Cardiac septum (tissue), 1 donor: ENCODE measurements around the gene TTC8. TPM values are rescaled to one million over a fixed set of nuclear protein-coding genes. Genes with fewer than 3 reads are reported as not detected.

ENCODE experiments used
- DNase-seq: peaks from one replicate; pipeline ENCODE4 v3.0.0-alpha.2; 2020; ENCODE audit warnings: low spot score
- intact Hi-C: fragments of 100-400 bp; cut with DNase I; formaldehyde crosslinking; loops from one replicate; pipeline ENCODE4 v1.14.0; 2022
- total RNA-seq: library from RNA; stranded (reverse); fragmentation: NEBNext Ultra II Directional; extraction: Animal tissue kit (Norgen Biotek cat#: 25700); gene quantifications from one replicate; pipeline ENCODE4 v1.2.1, GENCODE V29; 2021
- donor health status: DM: no; HTN: no; CAD: no.

Gene TTC8
- total RNA-seq, 1 donor from 2014 or later: 12.2 TPM

- intact Hi-C loops: no loop called here
Measured at GRCh38 chr14:88821378-88821777, 3.1 kb upstream of the TTC8 start.

GRCh38 chr14:88821888-88822287 lies 2.6 kb upstream of the TTC8 start:
- no peak for DNase-seq
- intact Hi-C loops: no loop called here

More at GRCh38 chr14:88821378-88821777, 3.1 kb upstream of the TTC8 start:
- DNase-seq: no peak

GRCh38 chr14:88823968-88824313 lies 510 bp upstream of the TTC8 start:
- DNase-seq: no peak
- intact Hi-C loops: loop anchor here (2.0 kb wide), 1 partner anchor 31 kb away; the partner anchor contains the start of gene EML5

GRCh38 chr14:88825078-88825458 lies 617 bp downstream of the TTC8 start:
- DNase-seq: no peak
- intact Hi-C loops: loop anchor here (2.0 kb wide), 1 partner anchor 32 kb away; the partner anchor contains the start of gene EML5

GRCh38 chr14:88825503-88825902 lies 1.1 kb downstream of the TTC8 start:
- DNase-seq: no peak
- intact Hi-C loops: loop anchor here (2.0 kb wide), 1 partner anchor 33 kb away; the partner anchor contains the start of gene EML5

GRCh38 chr14:88829188-88829587 lies 4.7 kb downstream of the TTC8 start:
- no peak for DNase-seq
- intact Hi-C loops: no loop called here

GRCh38 chr14:88829685-88830302 lies 5.3 kb downstream of the TTC8 start:
- DNase-seq: no peak
- intact Hi-C loops: no loop called here

DNA sequence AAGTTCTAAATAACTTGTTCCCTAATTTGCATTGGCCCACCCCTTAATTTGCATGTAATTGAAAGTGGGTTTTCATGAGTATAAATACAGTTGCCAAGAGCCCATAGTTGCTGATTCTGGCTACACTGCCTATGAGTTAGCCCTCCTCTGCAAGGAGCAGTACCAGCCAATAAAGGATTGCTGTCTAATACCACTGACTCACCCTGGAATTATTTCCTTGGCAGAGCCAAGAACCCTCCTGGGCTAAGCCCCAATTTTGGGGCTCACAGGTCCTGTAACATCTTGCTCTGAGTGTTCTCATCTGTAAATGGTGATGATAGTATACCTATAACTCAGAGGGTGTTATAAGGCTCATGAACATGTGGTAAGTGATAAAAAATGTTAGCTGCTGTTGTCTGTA lies 6.8 kb downstream of the TTC8 start:
- intact Hi-C loops: no loop called here
- no peak for DNase-seq

GRCh38 chr14:88834883-88835431 lies 10.5 kb downstream of the TTC8 start:
- DNase-seq: no peak
- intact Hi-C loops: no loop called here

GRCh38 chr14:88835661-88836060 lies 11.2 kb downstream of the TTC8 start:
- no peak for DNase-seq
- intact Hi-C loops: no loop called here

DNA sequence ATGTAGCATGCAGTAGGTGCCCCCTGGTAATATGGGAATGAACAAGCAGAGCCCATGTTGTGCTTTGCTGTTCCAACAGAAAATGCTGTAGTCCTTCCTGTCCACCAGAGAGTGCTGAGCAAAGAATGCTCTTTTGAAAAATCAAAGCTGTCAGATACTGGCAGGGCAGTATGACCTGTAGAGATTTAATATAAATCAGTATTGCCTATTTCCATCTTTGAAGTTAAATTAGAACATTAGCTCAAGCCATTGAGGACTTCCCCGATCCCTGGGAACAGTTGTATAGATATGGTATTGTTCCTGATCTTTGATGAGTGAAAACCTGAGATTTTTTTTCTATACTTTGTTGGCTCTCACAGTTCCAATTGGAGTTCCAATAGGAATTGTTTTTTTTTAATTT lies 13.0 kb downstream of the TTC8 start:
- DNase-seq: no peak
- intact Hi-C loops: no loop called here

- intact Hi-C loops: no loop called here
- DNase-seq: no peak
Measured at GRCh38 chr14:88838015-88838414, 13.6 kb downstream of the TTC8 start.

GRCh38 chr14:88840926-88841325 lies 16.5 kb downstream of the TTC8 start:
- no peak for DNase-seq
- intact Hi-C loops: no loop called here

- intact Hi-C loops: no loop called here
- no peak for DNase-seq
Measured at GRCh38 chr14:88841741-88842140, 17.3 kb downstream of the TTC8 start.

DNA sequence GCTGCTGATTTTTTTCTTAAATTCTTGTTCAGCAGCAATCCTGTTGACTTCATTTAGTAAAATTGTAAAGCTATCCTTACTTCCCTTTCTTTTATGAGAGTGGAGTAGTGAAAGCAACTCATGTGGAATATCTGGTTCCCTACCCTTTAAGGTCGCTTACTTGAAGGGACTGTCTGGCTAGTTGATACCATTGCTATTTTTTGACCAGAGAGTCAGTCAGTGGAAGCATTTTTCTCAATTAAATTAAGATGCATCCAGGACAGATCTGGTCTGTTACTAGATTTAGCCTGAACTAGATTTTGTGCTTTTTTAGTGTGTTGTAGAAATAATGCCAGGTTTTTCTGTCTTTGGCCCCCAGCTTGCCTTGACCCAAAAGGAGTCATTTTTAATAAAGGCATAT lies 18.0 kb downstream of the TTC8 start:
- no peak for DNase-seq
- intact Hi-C loops: no loop called here

GRCh38 chr14:88844980-88845491 lies 20.6 kb downstream of the TTC8 start:
- no peak for DNase-seq
- intact Hi-C loops: no loop called here

- DNase-seq: no peak
- intact Hi-C loops: no loop called here
Measured at GRCh38 chr14:88848571-88848970, 24.1 kb downstream of the TTC8 start.

DNA sequence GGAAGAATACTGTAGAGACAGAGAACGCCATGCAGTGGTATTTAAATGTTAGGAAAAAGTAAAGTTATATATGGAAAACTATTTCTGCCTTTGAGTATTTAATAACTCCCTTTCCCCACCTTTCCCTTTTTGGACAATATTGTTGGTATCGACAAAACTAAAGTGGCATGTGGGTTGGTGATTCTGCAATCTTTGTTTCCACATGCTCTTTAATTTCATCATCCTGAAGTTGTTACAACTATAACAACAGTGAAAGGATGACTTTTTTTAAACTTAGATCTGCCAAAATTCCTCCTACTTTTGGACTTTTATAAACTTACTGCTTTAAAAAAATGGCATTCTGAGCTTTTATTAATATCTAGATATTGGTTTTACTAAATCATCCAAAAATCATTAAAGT lies 25.3 kb downstream of the TTC8 start:
- no peak for DNase-seq
- intact Hi-C loops: no loop called here

DNA sequence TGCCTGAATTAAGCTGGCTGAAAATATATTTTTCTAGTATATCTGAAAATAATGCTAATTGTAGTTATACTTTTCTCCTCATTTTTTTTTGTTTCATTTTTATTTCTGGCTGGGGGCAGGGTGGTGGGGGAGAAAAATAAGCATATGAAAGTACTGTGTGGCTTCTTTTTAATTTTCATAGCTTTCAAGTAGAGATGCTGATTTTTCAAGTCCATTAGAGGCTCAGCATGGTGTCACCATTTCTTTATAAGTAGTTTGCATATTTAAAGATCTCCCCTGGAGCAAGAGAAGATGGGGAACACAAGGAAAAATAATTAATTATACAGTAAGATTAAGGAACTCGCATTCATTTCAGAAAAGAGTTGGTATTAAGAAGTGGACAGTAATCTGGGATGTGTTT lies 27.1 kb downstream of the TTC8 start:
- intact Hi-C loops: no loop called here

GRCh38 chr14:88852632-88853031 lies 28.2 kb downstream of the TTC8 start:
- intact Hi-C loops: no loop called here
- no peak for DNase-seq

More for the DNA sequence above, 27.1 kb downstream of the TTC8 start:
- no peak for DNase-seq

- intact Hi-C loops: no loop called here
- DNase-seq: no peak
Measured at GRCh38 chr14:88853129-88853528, 28.7 kb downstream of the TTC8 start.
